Retina (tissue), 1 donor: ENCODE results near the gene PPP6C.
"Not testable (repeated sequence)": the region's sequence is repeated elsewhere in the genome, so short reads cannot be mapped to it uniquely, and the experiment has no call there.

ENCODE experiments used
- DNase-seq: peaks from one replicate; pipeline ENCODE4 v3.0.0-alpha.2; 2016

PPP6C gene

GRCh38 chr9:125140576-125140975, 49.0 kb downstream of the PPP6C start:
- DNase-seq = no peak

DNA sequence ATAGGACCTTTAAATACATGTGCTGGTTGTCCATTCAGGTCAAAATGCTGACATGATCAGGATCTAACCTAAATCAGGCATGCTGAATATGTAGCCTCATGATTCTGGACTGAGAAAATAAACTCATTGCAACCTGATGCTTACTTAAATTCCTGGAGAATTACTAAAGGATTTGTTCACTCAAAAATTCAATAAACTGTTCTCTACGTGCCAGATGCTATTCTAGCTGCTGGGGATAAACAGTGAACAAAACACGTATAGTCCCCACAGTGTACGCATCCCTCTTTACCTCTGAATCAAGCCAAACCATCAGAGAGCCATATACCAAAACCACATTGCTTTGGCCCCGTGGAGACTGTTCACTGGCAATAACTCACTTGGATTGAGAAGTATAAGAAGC, 52.4 kb downstream of the PPP6C start:
- no peak for DNase-seq

GRCh38 chr9:125134976-125135375, 54.6 kb downstream of the PPP6C start:
- no peak for DNase-seq

- no peak for DNase-seq
These were observed 55.9 kb downstream of the PPP6C start for GRCh38 chr9:125133403-125134329.

- DNase-seq = no peak
These were observed 57.8 kb downstream of the PPP6C start for GRCh38 chr9:125131778-125132177.

DNA sequence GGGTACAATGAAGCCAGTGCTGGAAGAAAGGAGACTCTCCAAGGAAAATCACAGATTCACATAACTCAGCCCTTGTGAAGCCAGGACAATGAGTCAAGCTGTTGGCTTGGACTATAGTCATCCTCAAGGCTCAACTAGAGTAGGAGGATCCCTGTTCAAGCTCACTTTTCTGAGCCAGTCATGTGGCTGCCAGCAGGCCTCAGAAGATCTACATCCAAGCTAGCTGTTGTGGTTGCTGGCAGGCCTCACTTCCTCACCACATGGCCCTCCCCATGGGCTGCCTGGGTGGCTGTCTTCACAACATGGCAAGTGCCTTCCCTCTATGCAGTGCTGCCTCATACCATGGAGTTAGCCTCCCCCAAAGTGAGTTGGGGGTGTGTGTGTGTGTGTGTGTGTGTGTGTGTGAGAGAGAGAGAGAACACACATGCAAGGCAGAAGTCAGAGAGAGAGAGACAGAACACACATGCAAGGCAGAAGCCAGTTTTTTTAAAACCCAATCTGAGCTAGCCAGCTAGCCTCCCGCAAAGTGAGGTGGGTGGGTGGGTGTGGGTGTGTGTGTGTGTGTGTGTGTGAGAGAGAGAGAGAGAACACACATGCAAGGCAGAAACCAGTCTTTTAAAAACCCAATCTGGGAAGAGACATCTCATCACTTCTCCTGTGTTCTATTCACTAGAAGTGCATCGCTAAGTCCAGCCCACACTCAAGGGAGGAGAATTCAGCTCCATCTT, 63.4 kb downstream of the PPP6C start:
- DNase-seq = no peak

DNA sequence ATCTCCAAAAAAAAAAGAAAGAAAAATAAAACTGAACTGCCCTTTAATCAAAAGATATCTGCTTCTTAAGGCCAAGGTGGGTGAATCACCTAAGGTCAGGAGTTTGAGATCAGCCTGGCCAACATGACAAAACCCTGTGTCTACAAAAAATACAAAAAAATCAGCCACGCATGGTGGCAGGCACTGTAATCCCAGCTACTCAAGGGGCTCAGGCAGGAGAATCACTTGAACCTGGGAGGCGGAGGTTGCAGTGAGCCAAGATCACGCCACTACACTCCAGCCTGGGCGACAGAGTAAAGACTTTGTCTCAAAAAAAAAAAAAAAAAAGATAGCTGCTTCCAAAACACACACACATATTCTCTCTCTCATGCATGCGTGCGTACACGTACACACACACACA, 64.1 kb downstream of the PPP6C start:
- DNase-seq = no peak

DNA sequence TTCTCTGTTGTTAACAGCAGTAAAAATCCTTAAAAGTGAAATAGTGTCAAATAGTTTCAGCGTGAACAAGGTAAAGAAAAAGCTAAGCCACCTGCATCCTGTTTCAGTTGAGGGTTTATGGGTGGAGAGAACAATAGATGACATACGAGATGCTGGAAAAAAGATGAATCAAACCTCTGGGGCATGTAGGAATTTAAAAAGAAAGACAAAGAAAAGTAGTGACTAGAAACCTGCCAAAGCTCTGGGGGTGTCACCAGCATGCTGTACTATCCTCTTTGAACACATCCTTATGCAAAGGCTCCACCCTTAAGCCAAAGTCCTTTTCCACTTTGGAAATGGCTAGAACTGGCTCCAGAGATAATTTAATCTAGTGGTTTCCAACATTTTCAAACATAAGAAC, 68.5 kb downstream of the PPP6C start:
- no peak for DNase-seq

DNA sequence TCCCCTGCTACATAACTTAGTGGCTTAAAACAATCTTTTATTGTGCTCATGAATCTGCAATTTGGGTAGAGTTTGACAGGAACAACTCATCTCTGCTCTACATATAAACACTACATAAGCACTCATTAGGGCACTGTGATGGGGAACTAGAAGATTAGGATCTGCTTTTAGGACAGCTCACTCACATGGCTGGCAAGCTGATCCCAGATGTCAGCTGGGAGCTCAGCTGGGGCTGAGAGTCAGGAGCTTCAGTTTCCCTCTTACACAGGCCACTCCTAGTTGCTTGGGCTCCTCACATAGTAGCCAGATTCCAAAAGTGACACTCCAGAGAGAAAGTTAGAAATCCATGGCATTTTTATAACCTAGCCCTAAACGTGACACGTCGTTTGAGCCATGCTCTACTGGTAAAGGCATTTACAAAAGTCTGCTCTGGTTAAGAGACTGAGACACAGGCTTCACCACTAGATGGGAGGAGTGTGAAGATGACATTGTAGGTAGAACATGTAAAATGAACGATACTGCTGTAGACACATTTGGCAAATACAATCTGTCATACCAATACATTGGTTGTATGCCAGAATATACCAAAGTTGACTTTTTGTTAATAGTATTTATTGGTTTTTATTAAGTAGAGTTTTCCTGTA, 69.8 kb downstream of the PPP6C start:
- DNase-seq = no peak

DNA sequence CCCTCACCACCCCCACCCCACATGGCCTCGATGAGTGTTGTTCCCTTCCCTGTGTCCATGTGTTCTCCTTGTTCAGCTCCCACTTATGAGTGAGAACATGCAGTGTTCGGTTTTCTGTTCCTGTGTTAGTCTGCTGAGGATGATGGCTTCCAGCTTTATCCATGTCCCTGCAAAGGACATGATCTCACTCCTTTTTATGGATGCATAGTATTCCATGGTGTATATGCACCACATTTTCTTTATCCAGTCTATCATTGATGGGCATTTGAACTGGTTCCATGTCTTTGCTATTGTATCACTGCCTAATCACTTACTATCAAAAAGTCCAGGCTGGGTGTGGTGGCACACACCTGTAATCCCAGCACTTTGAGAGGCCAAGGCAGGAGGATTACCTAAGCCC, 70.9 kb downstream of the PPP6C start:
- DNase-seq = not testable (repeated sequence)

DNA sequence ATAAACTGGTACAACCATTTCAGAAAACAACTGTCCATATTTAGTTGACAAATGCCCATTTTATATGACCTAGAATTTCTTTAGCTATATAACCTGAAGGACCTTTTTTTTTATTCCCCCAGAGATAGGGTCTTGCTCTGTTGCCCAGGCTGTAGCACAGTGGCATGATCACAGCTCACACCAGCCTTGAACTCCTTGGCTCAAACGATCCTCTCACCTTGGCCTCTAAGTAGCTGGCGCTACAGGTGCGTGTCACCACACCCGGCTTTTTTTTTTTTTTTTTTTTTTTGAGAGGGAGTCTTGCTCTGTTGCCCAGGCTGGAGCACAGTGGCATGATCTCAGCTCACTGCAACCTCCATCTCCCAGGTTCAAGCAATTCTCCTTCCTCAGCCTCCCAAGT, 75.1 kb downstream of the PPP6C start:
- not testable (repeated sequence) for DNase-seq

DNA sequence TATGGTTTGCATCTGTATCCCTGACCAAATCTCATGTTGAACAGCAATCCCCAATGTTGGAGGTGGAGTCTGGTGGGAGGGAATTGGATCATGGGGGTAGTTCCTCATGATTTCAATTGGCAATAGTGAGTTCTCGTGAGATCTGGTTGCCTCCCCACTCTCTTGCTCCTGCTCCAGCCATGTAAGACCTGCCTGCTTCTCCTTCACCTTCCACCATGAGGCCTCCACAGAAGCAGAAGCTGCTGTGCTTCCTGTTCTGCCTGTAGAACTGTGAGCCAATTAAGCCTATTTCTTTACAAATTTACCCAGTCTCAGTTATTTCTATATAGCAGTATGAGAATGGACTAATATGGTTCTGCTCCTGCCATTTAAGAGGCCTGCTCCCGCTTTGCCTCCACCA, 79.1 kb downstream of the PPP6C start:
- DNase-seq = no peak

GRCh38 chr9:125108541-125108940, 81.1 kb downstream of the PPP6C start:
- DNase-seq = not testable (repeated sequence)

GRCh38 chr9:125106285-125106893, 83.2 kb downstream of the PPP6C start:
- DNase-seq = no peak

DNA sequence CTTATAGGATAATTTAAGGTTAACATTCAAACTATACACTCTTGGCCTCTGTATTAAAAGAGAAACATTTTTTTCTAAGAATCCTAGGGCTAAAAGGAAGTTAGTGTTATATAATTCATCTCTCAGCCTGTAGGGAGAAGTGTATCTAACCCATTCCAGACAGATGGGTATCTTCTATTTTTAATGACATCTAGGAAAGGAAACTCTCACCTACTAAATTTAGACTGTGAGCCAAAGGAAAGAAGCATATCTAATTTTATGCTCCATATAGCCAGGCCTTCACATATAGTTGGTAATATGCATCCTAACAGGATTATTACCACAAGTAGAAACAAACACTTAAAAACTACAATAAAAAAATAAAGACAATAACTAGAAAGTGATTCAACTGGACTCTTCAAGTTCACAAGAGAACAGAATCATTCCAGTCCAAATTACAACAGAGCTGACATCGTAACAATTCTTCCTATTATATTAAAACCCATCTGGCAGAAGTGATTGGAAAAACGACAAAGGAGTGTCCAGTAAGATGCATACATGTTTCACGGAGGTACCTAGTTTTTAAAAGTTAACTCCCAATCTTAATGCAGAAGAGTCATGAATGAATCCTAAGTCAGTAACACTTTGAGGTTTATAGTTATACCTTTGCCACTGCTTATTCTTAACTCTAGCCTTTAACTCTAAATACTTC, 85.7 kb downstream of the PPP6C start:
- DNase-seq = no peak

DNA sequence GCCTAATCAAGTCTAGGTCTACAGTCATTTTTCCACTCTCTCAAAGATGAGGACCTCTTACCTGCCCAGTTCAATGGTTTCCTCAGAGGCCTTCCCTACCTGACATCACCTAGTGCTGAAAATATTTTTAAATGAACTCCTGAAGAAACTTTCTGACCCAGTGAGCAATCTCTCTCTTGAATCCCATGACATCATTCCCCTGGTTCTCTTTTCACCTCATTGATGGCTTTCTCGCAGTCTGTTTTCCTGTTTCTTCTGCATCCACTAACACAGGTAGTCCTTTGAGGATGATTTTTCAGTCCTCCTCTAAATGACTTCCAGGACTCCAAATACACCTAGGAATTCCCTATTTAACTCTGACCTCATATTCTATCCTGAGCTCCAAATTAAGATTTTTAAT, 86.6 kb downstream of the PPP6C start:
- DNase-seq = no peak

- no peak for DNase-seq
These were observed 88.8 kb downstream of the PPP6C start for GRCh38 chr9:125100822-125101221.

DNA sequence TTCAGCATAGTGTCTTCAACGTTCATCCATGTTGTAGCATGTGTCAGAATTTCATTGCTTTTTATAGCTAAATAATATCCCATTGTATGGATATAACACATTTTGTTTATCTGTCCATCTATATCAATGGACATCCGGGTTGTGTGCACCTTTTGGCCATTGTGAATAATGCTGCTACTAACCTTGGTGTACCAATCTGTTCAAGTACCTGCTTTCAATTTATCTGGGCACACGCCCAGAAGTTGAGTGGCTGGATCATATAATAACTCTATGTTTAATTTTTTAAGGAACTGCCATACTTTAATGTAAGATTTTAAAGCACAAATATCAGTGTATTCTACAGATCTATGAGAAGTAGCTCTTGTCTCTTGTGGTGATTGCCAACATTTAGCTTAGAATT, 89.8 kb downstream of the PPP6C start:
- DNase-seq = no peak
